NCI-H446 (cell line): Measurements from ENCODE around the gene TIAM1.

Experiments used
- DNase-seq, 2 experiments: peaks; one replicate each; lab custom pipeline; 2025; lab: John Stamatoyannopoulos, UW

TIAM1 gene

GRCh38 chr21:31203431-31204054 is 140.5 kb downstream of the TIAM1 start:
- DNase-seq, result peak in 1 of 2 experiments; percentile 6

DNA sequence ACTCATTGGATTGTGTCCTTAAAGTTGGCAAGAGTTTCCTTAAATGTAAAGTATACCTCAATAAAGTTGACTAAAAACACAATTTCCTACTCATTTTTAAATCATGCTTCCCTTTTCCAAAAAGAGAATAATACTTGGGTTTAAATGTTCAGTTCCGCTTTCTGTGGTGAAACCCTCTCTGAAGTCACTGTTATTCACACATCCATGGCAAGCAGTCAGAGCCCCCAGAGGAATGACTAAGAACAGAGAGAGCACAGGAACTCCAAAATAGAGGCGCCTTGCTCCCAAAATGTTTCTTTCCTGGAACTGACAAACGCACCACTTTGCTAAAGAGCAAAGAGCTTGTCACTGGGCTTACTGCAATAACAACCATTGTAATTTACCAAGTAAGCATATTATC is 142.5 kb downstream of the TIAM1 start:
- no peak for DNase-seq

DNA sequence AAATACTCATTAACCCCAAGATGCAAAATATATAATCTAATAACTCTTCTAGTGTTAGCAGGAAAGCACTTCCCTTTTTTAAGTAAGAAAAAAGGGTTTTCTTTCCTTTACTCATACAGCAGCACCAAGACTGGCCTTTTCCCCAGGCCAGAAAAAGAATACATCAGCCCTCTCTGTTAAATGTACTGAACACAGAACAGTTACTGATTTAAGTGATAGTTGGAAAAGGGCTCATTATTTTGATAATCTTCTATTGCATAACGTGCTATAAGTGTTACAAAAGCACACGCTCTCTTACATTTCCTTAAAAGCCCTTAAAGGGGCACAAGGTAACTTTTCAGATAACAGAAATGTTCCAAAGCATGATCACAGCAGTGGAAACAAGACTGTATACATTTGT is 142.9 kb downstream of the TIAM1 start:
- DNase-seq, result no peak

- peak; percentile 52 to 73 for DNase-seq
Measured at GRCh38 chr21:31198575-31198974, 145.5 kb downstream of the TIAM1 start.

GRCh38 chr21:31196724-31197123 is 147.3 kb downstream of the TIAM1 start:
- no peak for DNase-seq

GRCh38 chr21:31195334-31196015 is 148.6 kb downstream of the TIAM1 start:
- no peak for DNase-seq

GRCh38 chr21:31194510-31195293 is 149.4 kb downstream of the TIAM1 start:
- DNase-seq, result no peak

GRCh38 chr21:31193761-31194160 is 150.3 kb downstream of the TIAM1 start:
- DNase-seq, result no peak

DNA sequence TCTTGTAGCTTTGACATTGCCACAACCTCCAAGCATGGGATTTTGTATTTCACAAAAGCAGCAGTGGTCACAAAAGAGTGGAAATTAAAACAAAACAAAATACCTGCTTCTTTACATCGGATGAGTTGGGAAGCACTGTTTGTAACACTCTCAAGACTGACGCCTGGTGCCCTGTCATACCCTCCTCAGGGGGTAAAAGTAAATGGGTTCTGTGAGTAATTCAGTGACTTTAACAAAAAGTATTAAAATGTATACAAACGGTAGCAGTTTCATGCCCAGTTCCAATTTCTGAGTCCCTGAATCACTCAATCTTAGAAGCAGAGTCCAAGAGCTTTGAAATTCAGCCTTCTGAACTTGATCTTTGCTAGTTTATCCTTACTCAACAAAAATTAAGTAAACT is 152.5 kb downstream of the TIAM1 start:
- no peak for DNase-seq

DNA sequence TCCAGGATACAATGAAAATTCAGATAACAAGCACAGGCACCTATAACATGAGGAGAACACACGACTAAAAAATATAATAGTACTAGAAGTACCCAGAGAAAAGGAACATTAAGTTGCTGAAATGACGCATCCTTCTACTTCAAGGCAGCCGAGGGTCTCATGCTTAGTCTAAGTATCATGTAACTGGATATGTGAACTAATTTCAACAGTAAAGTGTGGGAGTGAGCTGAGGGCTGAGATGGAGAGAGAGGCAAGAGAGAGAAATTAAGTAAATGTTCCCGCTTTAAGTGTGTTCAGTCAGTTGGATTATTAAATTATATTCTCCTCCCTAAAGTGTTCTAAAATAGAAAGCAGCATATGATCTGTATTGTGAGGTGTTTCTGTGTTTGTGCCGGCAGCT is 153.5 kb downstream of the TIAM1 start:
- no peak for DNase-seq

- no peak for DNase-seq
Measured at GRCh38 chr21:31187499-31187898, 156.6 kb downstream of the TIAM1 start.

DNA sequence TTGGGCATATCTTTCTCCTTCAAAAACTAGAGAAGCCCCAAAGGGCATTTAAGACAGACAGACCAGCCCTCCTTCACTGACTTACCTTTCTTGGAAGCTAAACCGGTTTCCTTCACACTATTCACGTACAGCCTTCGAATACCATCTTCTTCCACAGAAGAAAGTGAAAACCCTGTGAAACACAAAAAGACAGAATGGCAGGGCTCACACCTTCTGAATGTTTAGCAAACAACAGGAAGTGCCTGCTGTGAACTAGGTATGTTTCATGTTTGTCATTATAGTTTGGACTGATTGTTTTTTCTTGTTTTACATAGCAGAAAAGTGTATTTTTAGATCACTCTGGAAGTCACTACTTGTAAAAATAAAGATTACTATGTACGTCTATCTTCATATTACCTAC is 157.1 kb downstream of the TIAM1 start:
- no peak for DNase-seq

DNA sequence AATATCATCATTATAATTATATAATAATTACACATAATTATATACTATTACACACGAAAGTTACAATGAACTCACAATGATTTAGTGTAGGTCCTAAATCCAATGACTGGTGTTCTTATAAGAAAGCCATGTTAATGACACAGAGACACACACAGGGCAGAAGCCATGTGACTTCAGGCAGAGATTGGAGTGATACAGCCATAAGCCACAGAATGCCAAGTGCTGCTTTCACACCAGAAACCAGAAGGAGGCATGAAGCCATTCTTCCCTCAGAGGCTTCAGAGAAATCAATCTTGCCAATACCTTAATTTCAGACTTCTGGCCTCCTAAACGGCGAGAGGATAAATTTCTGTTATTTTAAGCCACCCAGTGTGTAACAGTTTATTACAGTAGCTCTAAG is 158.4 kb downstream of the TIAM1 start:
- DNase-seq, result no peak

DNA sequence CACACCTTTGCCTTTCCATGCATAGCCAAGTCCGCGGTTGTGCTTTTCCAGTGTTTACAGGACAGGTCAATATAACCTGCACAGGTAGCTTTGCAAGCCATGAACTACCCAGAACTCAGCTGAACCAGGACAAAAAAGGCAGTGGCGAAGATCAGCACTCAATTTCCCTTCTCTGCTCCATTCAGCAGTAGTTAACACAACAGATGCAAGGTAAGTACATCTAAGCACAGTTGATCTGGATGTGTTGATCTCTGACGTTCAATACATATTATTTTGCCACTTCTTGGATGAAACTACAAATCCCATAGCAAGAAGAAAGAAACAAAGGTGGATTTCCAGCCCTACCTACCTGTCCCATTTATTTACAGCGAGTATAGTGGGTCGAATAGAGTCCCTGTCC is 159.2 kb downstream of the TIAM1 start:
- DNase-seq, result no peak

DNA sequence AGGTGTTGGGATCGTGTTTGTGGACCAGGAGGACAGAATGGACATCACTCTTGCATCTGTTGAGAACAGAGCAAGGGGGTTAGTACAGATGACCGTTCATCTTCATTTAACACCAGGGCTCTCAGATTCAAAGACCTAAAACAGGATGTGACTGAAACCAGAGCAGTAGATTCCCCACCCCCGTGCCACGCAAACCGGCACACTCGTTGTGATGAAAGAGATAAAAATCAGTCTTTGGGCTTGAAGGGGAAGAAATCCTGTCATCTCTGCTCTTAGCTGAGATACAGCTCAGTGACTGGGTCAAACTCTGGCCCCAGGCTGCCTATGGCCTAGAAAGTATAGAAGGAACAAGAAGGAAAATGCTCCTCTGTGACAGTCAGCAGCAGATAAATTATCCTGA is 159.6 kb downstream of the TIAM1 start:
- DNase-seq, result no peak

GRCh38 chr21:31182231-31183140 is 161.6 kb downstream of the TIAM1 start:
- DNase-seq, result no peak

- DNase-seq, result no peak
Measured at GRCh38 chr21:31181082-31181750, 162.8 kb downstream of the TIAM1 start.

DNA sequence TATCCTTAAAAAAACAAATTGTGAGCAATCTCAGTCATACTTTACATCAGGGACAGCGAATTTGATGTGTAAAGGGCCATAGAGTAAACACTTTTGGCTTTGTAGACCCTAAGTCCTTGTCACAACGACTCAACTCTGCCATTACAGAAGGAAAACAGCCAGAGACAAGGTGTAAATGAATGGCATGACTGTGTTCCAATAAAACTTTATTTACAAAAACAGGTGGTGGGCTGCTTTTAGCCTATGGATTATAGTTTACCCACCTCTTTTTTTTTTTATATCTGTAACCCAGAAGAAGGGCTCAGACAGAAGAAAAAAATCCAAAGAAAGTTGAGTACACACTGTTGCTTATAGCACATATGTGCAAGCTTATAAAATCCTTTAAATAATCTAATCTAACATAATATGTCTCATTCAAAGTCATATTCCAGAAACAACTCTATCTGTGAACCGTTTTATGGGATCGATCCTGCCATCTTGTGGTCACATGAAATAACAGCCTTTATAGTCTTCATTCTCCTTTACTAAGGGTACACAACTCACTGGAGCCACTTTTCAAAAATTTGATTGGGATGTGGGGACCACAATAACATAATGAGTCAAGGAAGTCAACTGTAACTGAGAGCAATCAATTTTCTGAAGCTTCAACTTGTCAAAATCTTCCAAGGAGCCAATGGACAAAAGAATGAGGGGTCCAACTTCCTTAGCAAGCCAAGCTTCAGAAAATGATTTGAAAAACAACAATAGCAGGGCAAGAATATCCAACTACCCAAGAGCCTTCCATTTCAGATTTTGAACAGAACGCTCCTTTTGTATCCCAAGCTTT is 163.6 kb downstream of the TIAM1 start:
- peak; percentile 47 to 51 for DNase-seq

DNA sequence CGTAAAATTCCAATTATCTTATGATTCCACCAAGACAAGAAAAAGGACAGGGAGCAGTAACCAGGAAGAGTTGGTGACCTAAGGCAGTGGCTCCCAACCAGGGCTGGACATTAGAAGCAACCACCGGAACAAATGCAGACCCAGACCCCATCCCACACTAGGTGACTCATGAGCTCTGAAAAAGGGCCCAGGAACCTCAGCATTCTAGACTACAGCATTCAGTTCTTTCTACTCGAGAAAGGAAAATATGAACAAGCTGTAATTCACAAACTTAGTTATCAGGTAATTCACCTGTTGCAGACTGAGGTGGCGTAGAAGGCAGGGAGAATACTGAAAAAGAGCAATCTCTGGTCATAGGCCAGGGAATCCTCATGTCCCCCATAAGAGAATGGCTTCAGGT is 167.3 kb downstream of the TIAM1 start:
- DNase-seq, result no peak

- no peak for DNase-seq
Measured at GRCh38 chr21:31176080-31176551, 167.9 kb downstream of the TIAM1 start.
